GM19397 (cell line): Measurements from ENCODE around the gene CORO6.

ENCODE experiments used
- ATAC-seq: cut with Tn5 transposase; IDR thresholded peaks from one replicate; pipeline ENCODE4 v1.9.1; 2021; ENCODE audit warnings: mild to moderate bottlenecking, moderate library complexity; ENCODE audit not compliant: unreplicated experiment

CORO6 gene

DNA sequence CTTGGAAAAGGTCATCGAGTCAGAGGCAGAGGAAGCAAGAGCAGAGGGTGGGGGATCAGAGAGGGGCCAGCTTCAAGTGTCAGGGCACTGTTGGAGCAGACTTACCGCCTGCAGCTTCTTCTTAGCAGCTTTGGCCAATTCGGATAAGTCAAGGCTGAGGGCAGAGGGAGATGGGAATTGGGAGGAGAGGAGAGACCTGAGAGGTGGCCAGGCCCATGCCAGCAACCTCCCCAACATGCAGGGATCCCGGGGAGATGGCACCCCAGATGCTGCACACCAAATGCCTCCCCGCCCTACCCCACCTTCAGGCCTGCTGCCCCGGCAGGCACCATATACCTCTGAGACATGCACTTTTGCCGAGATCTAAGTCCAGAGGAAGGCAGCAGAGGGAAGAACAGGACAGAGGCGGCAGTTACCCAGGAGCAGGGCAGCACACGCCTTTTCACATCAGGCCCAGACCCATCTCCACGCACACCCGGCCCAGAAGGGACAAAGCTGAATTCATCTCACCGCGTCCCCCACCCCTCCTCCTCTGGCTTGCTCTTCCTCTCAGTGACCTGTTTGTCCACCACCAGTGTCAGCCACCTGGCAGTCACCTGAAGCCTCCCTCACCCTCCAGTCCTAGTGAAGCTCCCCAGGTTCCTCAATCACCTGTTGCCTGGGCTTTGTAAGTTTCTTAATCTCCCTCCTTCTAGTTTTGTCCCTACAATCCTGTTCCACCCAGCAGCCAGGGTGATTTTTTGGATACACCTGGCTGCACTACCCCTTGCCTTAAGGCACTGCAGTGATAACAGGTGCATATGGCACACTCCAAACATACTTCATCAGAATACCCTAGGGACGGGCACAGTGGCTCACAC is 43.9 kb downstream of the CORO6 start:
- ATAC-seq, result no peak

DNA sequence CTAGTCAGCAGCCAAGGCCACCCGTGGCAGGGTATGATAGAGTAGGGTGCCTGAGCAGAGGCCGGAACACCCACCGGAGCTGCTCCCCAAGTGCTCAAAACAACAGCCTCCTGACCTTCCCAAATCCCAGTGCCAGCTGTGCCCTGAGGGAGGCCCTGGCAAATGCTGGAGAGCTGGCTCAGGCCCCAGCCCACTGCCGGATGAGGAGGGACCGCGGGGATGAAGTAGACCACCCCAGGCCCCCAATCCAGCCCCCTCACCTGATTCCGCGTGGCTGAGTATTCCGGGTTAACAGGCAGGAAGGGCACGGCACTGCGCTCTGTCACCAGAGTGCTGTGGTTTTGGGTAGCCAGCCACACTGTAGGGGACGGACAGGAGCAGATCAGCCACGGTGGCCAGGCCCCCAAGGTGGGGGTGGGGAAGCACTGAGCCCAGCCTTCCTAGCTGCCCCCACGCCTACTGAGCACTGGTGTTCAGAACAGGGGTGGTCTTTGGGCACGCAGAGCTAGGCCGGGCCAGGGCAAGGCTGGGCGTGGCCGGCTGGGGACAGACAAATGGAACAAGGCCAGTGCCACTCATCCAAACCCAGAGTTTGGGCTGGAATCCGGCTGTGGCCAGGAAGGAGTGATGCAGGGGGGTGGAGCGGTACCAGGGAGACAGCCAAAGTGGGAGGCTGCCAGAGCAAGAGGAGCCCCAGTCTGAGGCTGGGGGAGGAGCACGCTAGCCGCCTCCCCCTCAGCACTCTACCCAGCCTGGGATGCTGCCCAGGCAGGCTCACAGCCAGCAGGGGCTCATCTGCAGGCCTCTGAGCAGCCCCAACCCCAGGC is 45.1 kb downstream of the CORO6 start:
- no peak for ATAC-seq

DNA sequence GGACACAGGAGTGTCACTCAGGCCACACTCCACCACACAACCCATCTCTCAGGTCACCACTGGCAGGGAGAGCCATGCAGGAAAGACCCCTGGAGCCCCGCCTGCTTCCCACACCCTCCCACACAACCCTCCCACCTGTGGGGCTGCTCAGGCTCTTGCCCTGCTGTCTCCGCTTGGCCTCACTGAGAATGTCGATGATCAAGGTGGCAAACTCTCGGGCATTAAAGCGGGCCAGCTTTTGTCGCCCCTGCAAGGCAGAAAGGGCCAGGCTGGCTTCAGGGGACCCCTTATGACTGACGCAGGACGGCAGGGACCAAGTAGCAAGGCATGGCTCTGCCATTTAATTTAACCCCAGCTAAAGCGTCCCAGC is 45.7 kb downstream of the CORO6 start:
- ATAC-seq, result no peak

DNA sequence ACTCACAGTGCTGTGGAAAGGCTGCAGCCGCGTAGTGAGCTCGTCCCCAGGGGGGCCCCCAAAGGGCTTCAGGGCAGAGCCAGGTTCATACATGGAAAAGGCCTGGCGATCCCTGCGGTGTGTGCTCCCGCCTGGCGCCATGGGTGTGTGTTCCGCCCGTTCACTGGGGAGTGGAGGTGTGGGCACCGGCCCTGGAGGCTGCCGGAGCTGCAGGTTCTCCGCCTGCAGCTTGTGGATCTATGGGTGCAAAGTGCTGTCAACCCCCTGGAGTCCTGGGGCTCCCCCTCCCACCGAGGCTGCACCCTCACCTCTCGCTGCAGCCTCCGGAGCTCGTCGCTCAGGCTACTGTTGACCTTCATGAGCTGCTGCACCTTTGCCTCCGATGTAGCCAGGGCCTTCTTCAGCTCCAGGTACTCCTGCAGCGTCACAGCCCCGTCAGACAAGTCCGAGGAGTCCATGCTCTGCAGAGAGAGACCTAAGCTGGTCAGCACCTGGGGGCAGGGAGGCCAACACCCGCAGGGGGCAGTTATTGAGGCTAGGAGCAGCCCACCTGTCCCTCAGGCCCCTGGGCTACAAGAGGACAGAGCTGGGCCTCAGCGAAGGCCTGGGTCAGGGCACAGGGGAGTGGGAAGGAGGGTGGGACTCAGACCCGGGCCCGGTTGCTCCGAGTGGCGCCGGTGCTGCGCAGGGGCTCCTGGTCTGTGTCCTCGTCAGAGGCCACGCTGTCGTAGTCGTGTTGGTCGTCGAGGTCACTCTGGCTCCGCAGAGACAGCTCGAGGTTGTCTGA is 46.3 kb downstream of the CORO6 start:
- no peak for ATAC-seq

DNA sequence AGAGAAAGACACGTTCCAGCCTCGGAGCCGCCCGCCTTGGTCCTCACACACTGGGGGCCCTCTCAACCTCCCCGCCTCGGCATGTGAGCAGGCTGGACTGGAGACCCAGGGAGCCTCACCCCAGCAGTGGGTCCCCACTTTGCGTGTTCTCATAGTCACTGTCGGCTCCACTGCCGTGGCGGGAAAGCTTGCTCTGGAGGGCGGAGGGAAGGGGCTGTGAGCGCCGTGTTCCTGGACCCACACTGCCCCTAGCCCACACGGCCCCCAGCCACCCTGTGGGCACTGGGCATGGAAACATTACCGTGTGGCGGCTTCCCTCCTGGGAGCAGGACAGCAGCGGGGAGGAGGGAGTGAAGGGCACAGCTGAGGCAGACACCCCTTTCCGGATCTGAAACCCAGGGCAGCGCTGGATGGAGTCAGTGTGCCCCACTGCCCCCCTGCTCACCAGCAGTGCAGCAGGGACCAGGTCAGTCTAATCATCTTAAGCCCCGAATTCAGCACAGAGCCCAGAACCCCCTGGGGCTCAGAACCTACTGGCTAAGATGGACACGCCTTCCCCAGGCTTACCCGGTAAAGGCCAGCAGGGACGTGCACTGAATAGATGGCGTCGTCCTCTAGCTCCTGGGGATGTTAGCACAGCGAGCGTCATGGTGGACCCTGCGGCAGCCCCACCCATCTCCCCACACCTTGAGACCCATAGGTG is 47.0 kb downstream of the CORO6 start:
- ATAC-seq, result no peak

DNA sequence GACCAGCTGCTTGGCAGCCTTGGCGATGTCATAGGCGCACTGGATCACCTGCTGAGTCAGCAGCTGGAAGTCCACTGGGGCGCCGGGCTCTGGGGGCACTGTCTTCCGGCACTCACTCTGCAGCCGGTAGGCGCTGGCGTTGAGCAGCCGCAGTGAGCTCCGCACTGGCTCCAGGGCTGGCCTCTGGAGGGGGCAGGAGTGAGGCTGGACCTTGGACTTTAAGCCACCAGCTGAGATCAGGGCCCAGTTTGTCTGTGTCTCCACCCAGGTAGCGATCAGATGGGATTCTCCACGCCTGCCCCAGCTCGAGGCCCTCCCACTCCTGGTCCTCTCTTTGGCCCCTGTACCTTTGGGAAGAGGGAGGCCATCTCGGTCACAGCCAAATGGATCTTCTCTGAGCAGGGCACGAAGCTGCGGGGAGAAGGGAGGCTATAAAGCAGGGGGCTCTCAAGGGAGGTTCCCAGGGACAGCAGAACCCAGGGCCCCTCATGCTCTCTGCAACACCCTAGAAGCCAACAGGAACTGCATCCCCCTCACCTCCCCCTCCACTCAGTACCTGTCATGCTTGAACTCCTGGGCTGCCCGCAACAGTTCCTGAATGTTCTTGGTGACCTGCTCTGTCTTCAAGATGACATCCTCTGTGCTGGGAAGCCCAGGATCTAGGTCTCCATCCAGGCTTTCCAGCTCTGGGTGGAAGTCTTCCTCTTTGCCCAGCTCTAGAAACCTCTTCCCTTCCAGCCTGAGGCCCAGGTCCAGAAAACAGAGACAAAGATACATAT is 47.8 kb downstream of the CORO6 start:
- ATAC-seq, result no peak

DNA sequence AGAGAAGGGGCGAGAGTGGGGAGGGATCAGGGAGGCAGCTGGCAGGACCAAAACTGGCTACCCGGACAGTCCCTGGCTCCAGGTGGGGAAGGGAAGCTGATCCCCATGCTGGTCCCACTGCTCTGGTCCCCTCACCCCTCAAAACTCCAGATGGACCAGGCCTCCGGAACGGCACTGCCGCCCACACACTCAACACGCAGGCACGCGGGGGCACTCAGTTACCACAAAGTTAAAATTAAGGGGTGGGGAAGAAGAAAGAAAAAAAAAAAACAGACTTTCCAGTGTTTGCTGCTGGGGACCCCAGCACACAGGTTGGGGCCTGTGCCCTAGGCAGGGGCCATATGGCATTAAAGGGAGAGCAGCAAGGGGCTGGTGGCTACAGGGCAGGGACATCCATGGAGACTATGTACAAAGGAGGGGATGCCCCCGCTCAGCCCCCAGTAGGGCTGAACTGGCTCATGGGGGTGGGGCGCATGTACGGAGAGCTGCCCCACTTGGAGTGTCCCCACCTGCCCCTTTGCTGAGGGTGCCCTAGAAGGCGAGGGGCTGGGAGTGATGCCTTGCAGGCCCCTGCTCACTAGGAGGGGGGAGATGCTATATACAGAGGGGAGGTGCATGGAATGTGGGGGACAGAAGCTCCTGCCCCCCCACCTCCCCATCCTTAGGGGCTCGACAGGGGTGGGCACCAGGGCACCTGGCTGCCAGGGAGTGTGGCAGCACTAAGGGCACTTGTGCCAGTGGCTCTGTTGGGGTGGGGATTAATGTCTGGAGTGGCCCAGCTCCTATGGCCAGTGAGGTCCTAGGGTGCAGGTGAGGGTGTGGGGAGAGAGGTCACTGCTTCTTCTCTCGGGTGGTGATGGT is 48.6 kb downstream of the CORO6 start:
- ATAC-seq, result no peak

DNA sequence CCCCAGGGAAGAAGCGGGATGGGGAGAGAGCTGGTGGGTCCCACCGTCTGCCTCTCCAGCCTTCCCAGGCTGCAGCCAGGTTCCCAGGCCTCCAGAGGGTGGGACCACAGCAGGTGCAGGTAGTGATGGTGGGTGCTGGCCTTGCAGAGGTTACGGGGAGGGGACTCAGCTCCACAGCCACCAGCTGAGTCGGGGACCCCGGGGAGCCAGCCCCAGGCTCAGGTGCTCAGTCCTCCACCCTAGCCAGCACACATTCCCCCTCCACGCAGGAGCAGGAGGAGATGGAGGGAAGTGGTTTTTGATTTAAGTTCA is 49.2 kb downstream of the CORO6 start:
- no peak for ATAC-seq

DNA sequence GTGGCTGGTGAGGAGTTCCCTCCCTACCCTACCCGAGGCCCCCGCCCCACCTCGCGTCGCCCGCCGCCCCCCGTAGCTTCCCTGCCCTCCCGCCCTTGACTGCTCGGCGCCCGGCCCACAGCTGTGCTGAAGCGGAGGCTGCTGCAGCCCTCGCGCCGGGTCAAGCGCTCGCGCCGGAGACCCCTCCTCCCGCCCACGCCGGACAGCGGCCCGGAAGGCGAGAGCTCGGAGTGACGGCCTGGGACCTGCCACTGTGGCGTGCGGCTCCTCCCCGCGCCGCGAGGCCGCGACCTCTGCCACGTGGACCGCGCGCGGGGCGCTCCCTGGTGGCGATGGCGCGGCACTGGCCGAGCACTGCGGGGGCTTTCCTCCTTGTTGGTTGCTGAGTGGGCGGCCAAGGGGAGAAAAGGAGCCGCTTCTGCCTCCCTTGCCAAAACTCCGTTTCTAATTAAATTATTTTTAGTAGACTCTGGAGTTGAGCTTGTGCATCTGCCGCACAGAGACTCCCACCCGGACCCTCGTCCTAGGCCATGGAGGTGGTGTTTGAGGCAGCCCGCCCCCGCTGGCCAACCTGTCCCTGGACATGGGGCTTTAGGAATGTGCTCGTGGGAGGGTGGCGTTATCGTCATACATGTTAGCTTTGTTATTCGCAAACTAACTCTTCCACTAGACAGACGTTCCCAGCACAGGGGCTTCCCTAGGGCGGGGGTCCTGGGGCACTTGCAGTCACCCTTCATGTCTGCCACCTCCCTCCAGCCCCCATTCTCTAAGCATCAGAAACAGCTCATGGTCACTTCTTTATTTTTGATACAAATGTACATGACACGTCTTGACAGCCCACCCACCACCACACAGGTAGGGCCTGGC is 49.8 kb downstream of the CORO6 start:
- no peak for ATAC-seq

DNA sequence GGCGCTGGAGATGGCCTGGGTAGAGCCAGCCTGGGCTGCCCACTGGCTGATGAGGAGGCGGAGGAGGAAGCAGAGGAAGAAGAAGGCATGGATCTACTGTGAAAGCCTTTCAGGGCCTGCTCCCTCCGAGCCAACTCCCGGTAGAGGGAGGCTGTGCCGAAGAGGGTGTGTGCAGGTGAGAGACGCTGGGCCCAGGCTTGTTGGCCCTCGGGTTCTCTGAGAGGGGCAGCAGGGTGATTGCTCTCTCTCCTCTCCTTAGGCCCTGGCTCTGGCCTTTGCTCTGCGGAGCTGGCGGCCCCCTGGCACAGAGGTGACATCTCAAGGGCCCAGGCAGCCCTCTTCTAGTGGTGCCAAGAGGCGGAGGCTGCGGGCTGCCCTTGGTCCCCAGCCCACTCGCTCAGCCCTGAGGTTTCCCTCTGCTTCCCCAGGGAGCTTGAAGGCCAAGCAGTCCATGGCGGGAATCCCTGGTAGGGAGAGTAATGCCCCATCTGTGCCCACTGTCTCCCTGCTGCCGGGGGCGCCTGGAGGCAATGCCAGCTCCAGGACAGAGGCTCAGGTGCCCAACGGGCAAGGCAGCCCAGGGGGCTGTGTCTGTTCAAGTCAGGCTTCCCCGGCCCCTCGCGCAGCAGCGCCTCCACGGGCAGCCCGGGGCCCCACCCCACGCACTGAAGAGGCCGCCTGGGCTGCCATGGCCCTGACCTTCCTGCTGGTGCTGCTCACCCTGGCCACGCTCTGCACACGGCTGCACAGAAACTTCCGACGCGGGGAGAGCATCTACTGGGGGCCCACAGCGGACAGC is 50.6 kb downstream of the CORO6 start:
- ATAC-seq, result no peak

DNA sequence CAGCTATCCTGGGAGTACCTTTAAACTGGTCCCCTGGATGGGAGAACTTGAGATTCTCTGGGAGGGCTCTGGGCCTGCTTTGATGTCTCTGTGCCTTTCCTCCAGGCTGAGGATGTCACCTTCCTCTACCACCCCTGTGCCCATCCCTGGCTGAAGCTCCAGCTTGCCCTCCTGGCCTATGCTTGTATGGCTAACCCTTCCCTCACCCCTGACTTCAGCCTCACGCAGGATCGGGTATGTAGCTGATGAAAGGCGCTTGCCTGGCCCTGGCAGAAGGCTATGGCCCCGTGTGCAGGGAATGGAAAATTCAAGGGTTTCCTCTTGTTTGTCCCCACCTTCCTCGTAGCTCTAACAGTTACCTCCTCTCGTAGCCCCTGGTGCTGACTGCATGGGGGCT is 51.2 kb downstream of the CORO6 start:
- no peak for ATAC-seq

DNA sequence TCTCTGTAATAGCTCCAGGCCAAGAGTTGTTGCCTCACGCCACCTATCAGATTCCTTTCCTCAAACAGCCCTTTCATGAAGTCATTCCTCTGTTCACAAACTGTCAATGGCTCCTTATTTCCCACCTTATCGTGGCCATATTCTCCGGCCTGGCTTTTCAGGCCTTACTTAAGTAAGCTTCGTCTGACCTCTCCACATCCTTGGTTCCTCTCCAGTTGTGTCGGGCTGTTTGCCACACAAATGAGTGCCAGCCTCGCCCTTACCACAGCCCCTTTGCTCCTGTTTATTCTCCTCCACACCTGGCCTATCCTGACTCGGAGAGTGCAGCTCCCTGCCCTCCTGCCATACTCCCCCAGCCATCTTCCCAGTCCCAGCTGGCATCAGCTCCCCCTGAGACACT is 52.2 kb downstream of the CORO6 start:
- ATAC-seq, result no peak

DNA sequence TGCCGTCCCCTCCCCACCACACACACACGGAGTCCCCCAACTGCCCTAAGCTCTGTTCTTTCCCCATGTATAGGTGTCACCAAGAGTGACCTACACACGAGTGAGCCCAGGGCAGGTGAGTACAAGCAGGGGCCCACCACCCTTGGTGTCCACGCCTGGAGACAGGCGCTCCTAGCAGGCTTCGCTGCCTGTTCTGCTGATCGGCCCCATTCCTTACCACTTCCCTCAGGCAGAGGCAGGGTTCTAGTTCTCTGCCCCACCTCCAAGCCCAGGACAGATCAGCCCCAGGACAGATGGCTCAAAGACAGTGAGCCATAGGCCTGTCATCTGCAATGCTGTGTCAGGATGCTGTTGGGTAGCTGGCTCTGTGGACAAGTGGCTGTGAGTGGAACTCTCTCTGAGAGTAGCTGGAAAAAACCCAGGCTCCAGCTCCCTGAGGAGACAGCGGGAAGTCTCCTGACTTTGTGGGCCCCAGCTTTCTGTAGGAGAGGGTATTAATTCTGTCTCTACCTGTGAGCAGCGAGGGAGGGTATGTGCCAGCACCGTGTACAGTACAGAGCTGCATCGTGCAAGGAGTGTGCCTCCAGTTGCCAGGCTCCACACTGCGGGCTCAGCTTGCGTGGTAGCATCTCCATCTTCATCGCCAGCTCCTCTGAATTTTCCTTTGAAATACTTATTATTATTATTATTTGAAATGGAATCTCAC is 53.3 kb downstream of the CORO6 start:
- ATAC-seq, result no peak

DNA sequence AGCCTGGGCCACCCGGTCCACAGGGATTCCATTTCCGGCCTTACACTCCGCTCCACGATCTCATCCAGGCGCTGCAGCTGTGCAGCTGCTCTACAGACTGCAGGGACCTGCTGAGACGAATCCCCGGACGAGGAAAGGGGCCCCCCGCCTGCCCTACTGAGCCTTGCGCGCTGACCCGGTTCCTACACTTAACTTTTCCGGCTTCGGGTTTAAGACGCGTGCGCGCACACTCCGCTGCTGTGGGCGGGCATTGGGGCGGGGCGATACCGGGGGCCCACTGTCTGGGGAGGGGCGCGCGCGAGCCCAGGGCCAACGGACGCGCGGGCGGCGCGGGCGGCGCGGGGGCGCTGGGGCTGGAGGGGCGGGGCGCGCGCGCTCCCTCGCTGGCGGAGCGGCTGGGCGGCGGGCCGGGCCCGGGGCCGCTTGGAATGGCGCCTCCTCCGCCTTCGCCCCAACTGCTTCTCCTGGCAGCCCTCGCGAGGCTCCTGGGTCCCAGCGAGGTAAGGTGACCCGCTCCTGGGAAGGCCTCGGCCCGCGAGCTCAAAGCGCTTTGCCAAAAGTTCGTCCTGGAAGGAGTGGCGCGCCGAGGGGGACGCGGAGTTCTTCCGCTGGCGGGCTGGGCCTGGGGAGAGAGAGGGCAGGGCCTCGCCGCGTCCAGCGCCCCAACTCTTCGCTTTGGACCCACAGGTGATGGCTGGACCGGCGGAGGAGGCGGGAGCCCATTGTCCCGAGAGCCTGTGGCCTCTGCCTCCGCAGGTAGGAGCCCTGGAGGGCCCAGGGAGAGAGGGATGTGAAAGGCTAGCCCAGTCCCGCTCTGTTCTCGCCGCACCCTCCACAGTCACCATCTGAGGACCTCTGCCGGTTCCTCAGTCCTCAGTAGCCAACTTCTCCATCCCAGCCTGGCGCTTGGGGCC is 54.1 kb downstream of the CORO6 start, which contains the start of gene TP53I13:
Gene TP53I13 (plus strand): TSS at position 371 of the 914 bp plus-strand sequence. CDS start 58 bp downstream, at position 429.
- peak; percentile 49 for ATAC-seq

DNA sequence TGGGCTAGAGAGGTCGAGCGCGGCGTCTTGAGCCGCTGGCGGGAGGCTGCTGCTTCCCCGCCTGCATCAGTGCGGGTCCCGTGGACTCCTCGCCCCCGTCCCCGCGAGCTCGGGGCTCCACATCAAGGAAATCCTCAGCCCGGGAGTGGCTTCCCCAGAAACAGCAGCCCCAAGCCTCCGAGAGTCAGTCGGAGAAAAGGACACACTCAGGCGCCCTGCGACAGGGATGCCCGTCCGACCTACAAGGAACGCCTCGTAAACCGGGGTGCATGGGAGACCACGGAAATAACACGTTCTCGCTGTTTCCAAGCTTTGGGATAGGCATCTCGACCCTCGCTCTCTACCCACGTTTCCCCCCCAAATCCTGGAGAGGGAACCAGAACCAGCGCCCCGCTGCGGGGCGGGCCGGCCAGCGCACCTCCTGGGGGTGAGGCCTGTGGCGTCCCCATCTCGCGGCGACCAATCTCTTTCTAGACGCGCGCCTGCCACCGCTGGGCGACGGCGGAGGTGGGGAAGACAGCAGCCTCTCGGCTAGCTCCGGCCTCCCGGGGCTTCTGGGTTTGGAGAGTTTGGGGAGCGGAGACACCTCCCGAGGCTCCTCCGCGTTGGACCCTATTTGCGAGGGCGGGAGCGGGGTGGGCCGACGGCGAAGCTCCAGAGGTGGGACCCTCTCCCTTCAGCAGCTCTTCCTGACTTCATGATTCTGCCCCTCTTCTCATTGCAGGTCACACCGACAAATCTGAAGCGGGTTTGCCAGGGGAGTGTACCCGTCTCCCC is 55.0 kb downstream of the CORO6 start:
- peak; percentile 30 for ATAC-seq
